HG02642 (cell line): ENCODE measurements around the gene SPAST.
"Not testable (repeated sequence)": the region's sequence is repeated elsewhere in the genome, so short reads cannot be mapped to it uniquely, and the experiment has no call there.

Experiments used
- ATAC-seq: cut with Tn5 transposase; IDR thresholded peaks from one replicate; pipeline ENCODE4 v1.9.1; 2021; ENCODE audit warnings: mild to moderate bottlenecking; ENCODE audit not compliant: unreplicated experiment, poor library complexity

SPAST gene, protein sequence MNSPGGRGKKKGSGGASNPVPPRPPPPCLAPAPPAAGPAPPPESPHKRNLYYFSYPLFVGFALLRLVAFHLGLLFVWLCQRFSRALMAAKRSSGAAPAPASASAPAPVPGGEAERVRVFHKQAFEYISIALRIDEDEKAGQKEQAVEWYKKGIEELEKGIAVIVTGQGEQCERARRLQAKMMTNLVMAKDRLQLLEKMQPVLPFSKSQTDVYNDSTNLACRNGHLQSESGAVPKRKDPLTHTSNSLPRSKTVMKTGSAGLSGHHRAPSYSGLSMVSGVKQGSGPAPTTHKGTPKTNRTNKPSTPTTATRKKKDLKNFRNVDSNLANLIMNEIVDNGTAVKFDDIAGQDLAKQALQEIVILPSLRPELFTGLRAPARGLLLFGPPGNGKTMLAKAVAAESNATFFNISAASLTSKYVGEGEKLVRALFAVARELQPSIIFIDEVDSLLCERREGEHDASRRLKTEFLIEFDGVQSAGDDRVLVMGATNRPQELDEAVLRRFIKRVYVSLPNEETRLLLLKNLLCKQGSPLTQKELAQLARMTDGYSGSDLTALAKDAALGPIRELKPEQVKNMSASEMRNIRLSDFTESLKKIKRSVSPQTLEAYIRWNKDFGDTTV

DNA sequence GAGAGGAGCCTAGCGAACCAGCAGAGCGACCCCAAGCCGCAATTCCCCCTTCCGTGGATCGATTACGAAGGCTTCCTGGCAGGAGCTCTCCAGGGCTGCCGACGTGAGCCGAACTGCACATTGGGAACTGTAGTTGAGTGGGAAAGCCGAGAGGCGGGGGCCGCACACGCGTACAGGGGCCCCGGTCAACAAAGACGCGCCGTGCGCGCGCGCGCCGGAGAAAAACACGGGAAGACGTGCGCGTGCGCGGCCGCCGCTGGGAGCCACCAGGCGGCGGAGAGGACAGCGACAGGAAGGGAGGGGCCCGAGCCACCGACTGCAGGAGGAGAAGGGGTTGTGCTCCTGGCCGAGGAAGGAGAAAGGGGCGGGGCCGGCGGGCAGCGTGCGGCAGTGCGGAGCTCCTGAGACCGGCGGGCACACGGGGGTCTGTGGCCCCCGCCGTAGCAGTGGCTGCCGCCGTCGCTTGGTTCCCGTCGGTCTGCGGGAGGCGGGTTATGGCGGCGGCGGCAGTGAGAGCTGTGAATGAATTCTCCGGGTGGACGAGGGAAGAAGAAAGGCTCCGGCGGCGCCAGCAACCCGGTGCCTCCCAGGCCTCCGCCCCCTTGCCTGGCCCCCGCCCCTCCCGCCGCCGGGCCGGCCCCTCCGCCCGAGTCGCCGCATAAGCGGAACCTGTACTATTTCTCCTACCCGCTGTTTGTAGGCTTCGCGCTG lies at the start of gene SPAST:
Gene SPAST, plus strand, starts transcription at position 247 of the 711 bp plus-strand sequence. Its CDS starts 276 bp downstream, at position 523.
- ATAC-seq, result peak; percentile 97

DNA sequence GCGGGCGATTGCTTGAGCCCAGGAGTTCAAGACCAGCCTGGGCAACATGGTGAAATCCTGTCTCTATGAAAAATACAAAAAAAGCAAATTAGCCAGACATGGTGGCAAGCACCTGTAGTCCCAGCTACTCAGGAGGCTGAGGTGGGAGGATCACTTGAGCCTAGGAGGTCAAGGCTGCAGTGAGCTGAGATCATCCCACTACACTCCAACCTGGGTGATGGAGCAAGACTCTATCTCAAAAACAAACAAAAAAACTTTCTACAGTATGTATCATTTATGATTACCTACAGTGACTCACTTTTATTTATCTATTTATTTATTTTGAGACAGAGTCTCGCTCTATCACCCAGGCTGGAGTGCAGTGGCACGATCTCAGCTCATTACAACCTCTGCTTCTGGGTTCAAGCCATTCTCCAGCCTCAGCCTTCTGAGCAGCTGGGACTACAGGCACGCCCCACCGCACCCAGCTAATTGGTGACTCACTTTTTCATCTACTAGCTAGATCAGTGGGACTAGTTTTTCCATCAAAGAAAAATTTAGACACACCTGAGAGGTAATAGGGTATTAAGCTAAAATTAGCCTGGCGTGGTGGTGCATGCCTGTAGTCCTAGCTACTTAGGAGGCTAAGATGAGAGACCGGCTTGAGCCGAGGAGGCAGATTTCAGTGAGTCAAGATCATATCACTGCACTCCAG lies 44.4 kb upstream of the SPAST start:
- ATAC-seq, result not testable (repeated sequence)

DNA sequence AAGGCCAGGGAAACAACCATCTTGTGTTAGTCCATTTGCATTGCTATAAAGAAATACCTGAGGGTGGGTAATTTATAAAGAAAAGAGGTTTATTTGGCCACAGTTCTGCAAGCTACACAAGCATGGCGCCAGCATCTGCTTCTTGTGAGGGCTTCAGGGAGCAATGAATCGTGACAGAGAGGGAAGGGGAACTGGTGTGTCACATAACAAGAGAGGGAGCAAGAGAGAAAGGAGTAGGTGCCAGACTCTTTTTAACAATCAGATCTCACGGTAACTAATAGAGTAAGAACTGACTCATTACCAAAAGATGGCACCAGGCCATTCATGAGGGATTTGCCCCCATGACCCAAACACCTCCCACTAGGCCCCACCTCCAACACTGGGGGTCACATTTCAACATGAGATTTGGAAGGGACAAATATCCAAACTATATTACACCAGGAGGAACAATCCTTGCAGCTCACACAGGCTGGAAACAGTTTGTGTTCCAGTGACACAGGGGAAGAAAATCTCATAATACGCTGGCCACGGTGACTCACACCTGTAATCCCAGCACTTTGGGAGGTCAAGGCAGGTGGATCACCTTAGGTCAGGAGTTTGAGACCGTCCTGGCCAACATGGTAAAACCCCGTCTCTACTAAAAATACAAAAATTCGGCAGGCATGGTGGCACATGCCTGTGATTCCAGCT lies 29.0 kb upstream of the SPAST start:
- ATAC-seq, result not testable (repeated sequence)

DNA sequence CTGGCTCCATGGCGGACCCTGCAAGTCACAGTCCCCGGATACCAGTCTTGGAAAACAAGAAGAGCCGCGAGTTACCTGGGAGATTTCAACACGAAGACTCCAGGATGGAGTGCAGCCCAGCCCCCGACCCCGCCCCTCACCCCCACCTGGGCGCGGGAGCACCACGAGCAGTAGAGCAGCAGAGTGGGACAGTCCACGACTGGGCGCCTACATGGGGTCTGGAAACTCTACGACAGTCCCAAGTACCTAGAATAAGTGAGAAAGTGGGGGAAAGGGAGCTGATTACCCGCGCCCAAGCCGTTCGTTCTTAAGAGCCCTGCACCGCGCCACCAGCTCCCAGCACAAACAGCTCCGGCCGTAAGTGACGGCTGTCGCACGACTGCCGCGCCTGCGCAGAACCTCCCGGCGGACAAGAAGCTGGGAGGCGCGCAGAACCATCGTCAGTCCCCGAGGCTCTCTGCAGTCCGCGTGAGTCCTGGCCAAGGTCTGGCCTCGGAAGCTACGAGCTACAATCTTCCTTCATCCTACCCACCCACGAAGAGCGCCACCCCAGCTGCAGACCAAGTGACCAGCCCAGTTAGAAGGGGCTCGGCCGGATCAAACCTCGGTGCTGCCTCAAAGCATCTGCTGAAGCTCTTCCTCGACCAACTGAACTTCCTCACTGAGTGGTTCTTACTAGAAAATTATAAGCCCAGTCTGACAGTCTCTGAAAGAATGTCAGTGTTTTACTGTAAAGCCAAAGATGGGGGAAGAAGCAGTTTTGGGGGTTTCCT lies 23.7 kb upstream of the SPAST start, which contains the start of gene DPY30:
Gene DPY30, minus strand, starts transcription at position 359 of the 773 bp plus-strand sequence. Its CDS starts 349 bp downstream, at position 10.
- ATAC-seq, result peak; percentile 91

DNA sequence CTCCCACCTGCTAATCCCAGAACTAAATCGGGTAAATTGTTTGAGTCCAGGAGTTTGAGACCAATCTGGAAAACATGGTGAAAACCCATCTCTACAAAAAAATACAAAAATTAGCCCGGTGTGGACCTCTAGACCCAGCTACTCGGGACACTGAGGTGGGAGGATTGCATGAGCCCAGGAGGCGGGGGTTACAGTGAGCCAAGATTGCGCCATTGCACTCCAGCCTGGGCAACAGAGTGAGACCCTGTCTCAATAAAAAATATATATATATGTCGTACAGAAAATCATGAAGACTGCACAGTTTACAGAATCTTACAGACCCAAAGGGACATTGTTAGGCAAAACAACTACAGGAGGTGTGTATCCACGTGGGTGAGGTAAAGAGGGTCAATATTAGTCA lies 19.8 kb upstream of the SPAST start:
- no peak for ATAC-seq

DNA sequence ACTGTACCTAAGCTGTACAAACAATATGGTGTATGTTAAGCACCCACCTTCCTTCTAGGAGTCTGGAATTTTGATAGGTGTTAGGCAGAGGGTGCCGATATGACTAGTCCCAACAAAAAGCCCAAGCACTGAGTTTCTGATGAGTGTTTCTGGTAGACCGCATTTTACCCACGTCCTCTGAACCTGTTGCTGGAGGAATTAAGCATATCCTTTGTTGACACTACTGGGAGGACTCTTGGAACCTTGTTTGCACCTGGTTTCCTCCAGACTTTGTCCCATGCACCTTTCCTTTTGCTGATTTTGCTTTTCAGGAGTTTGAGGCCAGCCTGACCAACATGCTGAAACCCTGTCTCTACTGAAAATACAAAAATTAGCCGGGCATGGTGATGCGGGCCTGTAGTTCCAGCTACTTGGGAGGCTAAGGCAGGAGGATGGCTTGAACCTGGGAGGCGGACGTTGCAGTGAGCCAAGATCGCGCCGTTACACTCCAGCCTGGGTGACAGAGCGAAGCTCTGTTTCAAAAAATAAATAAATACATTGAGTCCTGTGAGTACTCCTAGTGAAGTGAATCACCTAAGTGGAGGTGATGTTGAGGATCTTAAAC lies 11.4 kb upstream of the SPAST start:
- no peak for ATAC-seq

DNA sequence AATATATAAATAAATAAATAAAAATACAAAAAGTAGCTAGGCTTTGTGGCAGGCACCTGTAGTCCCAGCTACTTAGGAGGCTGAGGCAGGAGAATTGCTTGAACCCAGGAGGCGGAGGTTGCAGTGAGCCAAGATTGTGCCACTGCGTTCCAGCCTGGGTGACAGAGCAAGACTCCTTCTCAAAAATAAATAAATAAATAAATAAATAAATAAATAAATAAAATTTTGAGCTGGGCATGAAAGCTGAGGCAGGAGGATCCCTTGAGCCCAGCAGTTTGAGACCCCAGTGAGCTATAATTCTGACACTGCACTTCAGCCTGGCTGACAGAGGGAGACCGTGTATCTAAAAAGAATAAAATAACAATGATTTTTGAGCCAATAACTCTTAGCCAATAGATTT lies 8.8 kb upstream of the SPAST start:
- ATAC-seq, result not testable (repeated sequence)

DNA sequence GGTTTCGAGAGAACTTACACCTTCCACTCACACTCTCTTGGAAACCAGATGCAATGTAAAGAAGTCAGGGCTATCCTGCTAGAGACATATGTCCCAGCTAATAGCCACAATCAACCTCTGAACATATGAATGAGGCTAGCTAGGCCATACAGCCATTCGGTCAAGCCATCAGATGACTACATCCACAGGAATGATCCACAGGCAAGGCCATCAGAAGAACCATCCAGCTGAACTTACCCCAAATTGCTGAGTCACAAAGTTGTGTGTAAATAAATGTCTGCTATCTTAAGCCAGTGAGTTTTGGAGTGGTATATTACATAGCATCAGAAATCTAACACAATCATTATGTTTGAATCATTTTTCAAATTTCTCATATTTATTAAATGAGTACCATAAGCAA lies 5.2 kb upstream of the SPAST start:
- ATAC-seq, result no peak

DNA sequence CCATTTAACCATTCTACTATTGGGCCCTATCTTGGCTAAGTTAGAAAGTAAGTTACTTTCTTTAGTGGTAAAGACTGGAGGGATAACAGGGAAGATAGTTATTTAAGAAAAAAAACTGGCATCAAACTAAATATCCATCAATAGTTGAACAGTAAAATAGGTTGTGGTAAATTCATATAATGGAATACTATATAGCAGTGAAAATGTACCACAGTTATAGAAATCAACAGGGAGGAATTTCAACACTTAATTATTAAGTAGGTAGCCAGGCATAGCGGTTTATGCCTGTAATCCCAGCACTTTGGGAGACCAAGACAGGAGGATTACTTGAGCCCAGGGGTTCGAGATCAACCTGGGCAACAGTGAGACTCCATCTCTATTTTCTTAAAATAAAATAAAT lies 3.1 kb upstream of the SPAST start:
- no peak for ATAC-seq

DNA sequence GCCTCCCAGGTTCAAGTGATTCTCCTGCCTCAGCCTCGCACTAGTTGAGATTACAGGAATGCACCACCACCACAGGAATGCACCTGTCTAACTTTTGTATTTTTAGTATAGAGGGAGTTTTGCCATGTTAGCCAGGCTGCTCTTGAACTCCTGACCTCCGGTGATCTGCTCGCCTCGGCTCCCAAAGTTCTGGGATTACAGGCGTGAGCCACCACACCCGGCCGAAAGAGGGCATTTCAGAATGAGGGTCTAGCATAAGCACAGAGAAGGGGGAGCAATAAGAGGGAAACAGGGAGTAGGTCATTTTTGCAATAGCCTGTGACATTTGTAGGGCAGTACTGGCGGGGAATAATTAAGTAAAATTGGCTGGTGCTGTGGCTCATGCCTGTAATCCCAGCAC lies 1.9 kb upstream of the SPAST start:
- ATAC-seq, result no peak

DNA sequence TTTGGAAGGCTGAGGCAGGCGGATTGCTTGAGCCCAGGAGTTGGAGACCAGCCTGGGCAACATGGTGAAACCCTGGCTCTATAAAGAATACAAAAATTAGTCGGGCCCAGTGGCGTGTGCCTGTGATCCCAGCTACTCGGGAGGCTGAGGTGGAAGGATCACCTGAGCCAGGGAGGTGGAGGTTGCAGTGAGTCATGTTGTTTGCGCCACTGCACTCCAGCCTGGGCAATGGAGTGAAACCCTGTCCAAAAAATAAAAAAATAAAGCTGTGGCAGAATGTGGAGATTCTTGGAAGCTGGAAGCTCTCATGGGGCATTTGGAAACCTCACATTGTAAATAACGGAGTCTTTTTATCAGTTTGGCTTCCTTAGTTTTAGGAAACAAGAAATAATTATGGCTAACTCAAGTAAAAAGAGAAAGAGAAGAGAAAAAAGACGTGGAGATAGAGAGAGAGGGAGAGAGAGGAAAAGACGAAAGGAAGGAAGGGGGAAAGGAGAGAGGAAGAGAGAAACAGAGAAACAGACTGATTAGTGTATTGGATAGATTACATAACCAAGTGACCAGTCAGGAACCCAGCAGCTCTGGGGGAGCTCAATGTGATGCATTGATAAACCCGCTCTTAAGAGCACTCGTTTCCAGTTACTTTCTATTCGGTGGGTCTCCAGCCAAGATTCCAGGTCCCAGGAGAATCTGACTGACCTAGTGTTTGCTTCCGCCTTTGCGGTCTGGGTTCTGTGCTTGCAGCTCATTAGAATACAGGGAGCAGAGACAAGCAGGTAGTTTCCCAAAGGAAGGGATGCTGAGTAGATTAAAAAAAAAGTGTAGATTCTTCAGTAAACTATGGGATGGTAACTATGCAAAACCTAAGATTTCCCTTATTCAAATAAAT lies 1.1 kb upstream of the SPAST start:
- no peak for ATAC-seq

DNA sequence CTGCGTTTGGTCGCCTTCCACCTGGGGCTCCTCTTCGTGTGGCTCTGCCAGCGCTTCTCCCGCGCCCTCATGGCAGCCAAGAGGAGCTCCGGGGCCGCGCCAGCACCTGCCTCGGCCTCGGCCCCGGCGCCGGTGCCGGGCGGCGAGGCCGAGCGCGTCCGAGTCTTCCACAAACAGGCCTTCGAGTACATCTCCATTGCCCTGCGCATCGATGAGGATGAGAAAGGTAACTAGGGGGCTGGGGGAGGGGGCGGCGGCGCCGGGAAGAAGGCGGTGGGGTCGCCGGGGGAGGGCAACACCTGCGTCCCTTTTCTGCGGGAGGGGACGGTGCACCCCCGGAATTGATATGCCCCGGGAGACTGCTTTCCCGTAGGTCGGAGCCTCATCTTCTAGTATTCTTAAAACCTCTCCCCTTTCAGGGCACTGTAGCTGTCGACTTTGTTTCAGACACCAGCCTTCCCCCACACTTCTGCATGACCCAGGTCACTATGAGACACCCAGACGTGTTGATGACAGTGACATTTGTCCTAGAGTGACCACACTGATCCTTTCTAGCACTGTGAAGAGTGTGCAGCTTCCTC lies 755 bp downstream of the SPAST start:
- ATAC-seq, result peak; percentile 1

DNA sequence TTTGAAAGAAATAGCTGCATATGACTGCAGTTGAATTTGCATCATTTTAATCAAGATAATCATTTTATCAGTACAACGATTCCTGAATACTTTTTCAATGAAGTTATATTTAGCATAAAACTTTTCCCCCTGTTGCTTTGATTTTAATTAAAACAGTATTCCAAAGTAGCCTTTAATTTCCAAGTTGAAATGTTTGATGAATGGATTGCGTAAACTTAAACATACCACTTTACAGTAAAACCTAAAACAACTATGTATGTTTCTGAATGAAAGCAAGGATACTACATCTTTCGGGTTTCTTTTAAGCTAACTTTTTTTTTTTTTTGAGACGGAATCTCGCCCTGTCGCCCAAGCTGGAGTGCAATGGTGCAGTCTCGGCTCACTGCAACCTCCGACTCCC lies 1.4 kb downstream of the SPAST start:
- no peak for ATAC-seq

DNA sequence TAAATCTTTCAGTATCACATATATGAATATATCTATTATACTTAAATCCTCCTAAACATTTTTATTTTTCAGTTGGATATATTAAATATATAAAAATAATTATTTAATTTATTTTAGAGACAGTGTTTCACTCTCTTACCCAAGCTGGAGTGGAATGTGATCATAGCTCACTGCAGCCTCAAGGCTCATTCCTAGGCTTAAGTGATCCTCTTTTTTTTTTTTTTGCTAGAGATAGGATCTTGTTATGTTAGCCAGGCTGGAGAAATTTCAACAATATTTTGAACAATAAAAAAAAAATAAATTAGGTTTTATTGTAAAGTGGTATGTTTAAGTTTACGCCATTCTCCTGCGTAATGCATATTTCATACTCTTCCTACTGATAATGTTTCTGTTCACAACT lies 4.2 kb downstream of the SPAST start:
- ATAC-seq, result no peak

DNA sequence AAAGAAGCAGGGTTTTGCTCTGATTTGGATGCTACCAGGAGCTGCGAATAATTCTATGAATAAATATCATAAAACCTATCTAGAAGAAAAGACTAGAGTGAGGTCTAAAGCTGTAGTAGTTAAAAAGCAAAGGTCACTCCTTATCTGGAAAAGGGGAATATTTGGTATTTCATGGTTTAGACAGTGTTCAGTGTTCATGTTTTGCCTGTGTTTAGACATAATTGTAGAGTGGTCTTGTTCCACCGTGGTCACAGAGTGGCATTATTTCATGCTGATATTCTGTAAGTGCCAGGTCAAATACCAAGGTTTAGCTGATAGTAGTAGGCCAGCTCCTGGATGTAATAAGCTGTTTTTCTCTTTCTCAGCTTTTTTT lies 10.8 kb downstream of the SPAST start:
- ATAC-seq, result no peak

DNA sequence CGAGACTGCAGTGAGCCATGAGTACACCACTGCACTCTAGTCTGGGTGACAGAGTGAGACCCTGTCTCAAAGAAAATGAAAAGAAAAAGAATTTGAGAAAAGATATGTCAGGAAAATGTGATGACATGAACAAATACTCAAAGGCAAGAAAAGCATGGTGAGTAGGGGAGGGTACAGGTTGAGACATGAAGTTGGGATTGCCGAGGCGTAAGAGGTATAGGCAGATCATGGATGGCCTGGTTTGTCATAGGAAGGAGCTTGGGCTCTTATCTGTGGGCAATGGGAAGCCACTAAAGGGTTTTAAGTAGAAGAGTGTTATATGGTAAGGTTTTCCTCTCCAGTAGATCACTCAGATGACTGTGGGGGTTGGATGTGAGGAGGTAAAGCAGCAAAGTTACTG lies 32.3 kb downstream of the SPAST start:
- no peak for ATAC-seq

DNA sequence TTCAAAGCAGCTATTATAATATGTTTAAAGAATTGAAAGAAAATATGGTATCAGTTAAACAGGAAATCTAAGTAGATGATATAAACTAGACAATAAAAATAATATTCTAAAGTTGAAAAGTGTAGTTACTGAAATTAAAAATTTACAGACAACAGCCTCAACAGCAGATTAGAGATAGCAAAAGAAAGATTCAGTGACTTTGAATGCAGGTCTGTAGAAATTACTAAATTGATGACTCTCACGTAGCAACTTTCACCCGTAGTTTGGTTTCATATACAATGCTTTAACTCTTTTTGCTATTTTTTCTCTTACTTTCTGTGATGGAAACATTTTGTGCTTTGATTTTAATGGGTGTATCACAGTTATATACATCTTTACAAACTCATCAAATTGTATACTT lies 44.8 kb downstream of the SPAST start:
- ATAC-seq, result no peak

DNA sequence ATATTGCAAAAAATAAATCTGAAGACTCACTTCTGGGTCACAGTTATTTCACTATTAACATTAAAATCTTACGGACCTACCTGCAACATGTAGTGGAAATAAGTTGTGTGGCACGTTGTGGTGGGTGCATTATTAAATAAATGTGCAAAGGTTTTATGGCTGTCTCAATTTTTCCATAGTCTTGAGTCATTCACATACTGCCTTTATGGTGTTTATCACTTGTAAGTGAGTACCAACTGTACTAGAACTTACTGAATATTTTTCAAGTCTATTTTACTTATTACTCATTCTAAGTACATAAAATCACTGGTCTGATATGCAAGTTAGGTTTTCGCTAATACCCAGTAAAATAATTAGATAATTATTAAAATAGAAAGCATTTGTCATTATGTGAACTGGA lies 54.7 kb downstream of the SPAST start:
- ATAC-seq, result no peak
